Measurements from ENCODE around the gene RTN1. TPM values are rescaled to one million over a fixed set of nuclear protein-coding genes. Genes with fewer than 3 reads are reported as not detected.

The RTN1 gene
- total RNA-seq, 2 donors from 2014 or later, result not detected

DNA sequence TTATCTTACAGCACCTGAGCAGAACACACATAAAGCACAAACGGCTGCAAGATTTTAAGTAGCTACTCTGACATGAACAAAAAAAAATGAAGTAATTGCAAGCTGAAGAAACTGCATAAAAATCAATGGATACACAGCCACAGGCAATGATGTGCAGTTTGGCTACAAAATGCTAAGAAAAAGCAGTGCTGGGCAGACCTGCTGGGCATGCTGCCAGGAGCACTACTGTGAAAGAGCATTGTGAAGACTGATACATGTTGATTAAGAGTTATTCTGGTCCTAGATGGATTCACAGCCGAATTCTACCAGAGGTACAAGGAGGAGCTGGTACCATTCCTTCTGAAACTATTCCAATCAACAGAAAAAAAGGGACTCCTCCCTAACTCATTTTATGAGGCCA, 20.1 kb upstream of the RTN1 start:
- no peak for ATAC-seq (replicated peaks in 1 of 2)

DNA sequence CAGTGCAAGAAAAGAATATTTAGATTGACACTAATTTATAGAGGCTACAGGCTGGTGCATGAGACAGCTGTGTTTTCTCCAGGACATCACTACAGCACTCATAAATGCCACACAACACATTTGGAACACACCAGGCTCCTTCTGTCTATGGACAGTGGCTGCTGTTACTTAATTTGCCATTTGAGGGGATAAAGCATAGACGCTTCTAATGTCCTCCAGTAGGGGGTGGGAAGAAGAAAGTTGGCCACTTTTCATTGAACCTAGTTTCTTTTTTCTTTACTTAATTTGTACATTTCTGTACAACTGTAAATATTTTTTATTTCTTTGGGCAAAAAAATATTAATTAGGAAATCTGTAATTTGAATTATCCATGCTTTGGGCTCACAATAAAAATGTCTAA, 12.4 kb upstream of the RTN1 start:
- no peaks in the 10 kb centered on the region for H3K4me1 Mint-ChIP-seq (ENCODE audit: low read depth)

More for the DNA sequence above, 20.1 kb upstream of the RTN1 start:
- no peaks in the 10 kb centered on the region for H3K36me3 Mint-ChIP-seq (ENCODE audit: insufficient read depth in 2 of 2)
- no peak for DNase-seq
- no peaks in the 10 kb centered on the region for H3K9me3 Mint-ChIP-seq
- H3K27ac Mint-ChIP-seq, result no peak overlapping the region
- H3K27me3 Mint-ChIP-seq (ENCODE audit: low read depth), result peaks cover 17% of the 10 kb centered on the region
- H3K4me3 Mint-ChIP-seq, result no peak overlapping the region
- H3K4me1 Mint-ChIP-seq (ENCODE audit: low read depth), result no peaks in the 10 kb centered on the region

DNA sequence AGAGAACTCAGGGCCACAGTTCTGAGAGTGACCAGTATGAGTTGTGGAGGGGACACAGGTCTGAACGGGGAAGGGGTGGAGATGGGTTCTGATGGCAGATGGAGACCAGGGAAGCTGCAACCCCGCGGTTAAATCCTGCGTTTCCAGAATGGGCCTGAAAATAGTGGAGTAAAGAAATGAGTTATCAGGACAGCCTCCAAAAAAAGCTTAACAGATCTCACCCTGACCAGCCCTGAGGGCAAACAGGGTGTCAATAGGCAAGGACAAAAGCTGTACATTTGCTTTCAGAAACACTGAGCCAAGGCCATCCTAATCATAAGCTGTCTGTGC, 555 bp upstream of the RTN1 start:
- Mint-ChIP-seq H3K4me3 (peak overlapping the region; percentile 84 to 93), H3K36me3 (ENCODE audit: insufficient read depth in 2 of 2) (peaks cover 0 to 3% of the 10 kb centered on the region in 2 donors), H3K27me3 (ENCODE audit: low read depth) (peaks cover 48% of the 10 kb centered on the region), H3K9me3 (no peaks in the 10 kb centered on the region), H3K4me1 (ENCODE audit: low read depth) (peaks cover 8% of the 10 kb centered on the region), H3K27ac (no peak overlapping the region)
- no peak for DNase-seq
- peak in 1 of 2 donors; percentile 3 for ATAC-seq (replicated peaks in 1 of 2)

More for the DNA sequence above, 12.4 kb upstream of the RTN1 start:
- H3K36me3 Mint-ChIP-seq (ENCODE audit: insufficient read depth in 2 of 2), result peaks cover 0 to 2% of the 10 kb centered on the region in 2 donors
- ATAC-seq (replicated peaks in 1 of 2) (no peak), DNase-seq (no peak)
- H3K9me3 Mint-ChIP-seq, result peaks cover 5 to 6% of the 10 kb centered on the region in 2 donors
- H3K27ac Mint-ChIP-seq, result no peak overlapping the region
- no peak overlapping the region for H3K4me3 Mint-ChIP-seq
- H3K27me3 Mint-ChIP-seq (ENCODE audit: low read depth), result peaks cover 10% of the 10 kb centered on the region

DNA sequence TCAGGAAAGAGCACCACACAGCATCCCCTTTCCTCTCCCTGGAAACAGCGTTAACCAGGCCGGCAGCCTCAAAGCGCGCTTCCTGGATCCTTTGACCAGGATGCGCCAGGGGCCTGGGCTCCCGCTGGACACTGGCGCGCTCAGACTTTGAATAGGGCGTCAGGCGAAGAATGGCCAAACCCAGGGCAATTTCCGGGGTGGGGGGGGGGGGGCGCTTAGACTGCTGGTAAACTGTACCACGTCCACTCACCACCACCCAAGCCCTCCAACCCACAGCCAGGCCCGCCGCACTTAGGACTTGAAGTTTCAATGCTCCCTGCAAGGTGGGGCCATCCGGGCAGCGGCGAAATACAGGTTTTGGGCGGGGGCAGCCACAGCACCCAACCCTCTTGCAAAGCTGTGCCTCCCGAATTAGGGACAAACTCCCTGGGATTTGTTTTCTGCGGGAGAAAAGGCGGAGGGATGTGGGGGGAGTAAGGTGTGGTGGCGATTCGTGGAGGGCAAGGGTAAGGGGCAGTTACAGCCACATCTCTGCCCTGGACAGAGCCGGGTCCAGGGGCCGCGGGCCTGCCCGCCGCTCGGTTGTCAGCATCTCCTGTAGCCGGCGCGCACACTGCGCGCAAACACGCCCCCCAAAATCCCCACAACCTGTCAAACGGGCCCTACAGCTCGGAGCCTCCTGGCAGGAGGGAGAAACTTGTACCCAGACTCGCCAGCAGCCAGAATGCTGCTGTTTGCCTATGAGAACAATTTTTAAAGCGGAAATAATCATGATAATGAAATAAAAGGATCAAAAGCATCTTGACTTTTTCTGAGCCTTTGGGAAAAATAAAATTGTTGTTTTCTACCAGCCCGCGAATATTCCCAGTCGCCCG, 958 bp downstream of the RTN1 start:
- Mint-ChIP-seq H3K27me3 (ENCODE audit: low read depth) (peaks cover 55% of the 10 kb centered on the region), H3K27ac (no peak overlapping the region), H3K9me3 (no peaks in the 10 kb centered on the region), H3K36me3 (ENCODE audit: insufficient read depth in 2 of 2) (peaks cover 0 to 3% of the 10 kb centered on the region in 2 donors), H3K4me3 (peak overlapping the region; percentile 73), H3K4me1 (ENCODE audit: low read depth) (peaks cover 8% of the 10 kb centered on the region)
- DNase-seq (no peak), ATAC-seq (replicated peaks in 1 of 2) (no peak)

DNA sequence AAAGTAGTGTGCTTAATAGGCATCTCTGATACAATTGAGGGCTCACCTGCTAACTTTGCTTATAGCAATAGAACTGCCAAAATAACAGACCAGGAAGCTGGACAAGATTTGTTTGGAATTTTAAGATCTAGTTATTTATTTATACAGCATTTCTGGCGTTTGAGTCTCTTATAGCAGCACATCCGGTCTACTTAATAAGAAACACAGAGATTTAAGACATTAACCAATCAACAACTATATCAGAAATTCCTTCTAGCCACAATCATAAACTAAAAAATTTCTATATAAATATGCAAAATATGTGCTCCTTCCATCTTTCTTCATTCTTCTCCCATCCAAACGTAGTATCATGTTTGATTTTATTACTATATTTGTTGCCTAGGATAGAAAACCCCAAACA, 2.6 kb downstream of the RTN1 start:
- DNase-seq (no peak), ATAC-seq (replicated peaks in 1 of 2) (no peak)
- Mint-ChIP-seq H3K27me3 (ENCODE audit: low read depth) (peaks cover 44% of the 10 kb centered on the region), H3K9me3 (no peaks in the 10 kb centered on the region), H3K36me3 (ENCODE audit: insufficient read depth in 2 of 2) (peaks cover 0 to 3% of the 10 kb centered on the region in 2 donors), H3K4me1 (ENCODE audit: low read depth) (peaks cover 8% of the 10 kb centered on the region), H3K27ac (no peak overlapping the region), H3K4me3 (no peak overlapping the region)

DNA sequence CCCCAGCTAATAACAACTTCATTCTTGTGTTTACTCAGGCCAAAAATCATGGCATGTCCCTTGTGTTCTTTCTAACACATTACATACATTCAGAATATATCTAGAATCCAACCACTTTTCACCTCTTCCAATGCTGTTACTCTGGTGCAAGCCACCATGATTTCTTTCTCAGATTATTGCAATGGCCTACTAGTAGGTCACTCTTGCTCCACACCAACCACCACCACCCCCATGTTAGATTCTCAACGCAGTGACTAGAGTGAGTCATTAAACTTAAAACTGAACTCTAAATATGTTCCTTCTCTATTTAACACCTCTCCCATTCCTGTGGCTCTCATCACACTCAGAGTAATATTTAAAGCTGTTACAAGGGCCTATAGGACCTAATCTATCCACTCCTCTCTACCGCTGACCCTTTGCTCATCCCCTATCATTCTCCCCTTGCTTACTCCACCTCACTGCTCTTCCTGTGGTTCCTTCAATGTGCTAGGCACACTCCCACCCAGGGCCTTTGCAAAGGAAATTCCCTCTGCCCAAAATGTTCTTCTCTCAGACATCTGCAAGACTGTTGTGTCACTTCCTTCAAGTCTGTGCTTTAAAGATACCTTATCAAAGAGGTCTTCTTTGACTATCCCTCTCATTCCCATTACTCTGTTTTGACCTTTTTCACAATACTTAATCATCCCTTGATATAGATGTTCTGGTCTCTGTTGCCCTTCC, 6.6 kb downstream of the RTN1 start:
- Mint-ChIP-seq H3K27ac (no peak overlapping the region), H3K27me3 (ENCODE audit: low read depth) (peaks cover 16% of the 10 kb centered on the region), H3K4me3 (no peak overlapping the region), H3K9me3 (peaks cover 0 to 5% of the 10 kb centered on the region in 2 donors), H3K36me3 (ENCODE audit: insufficient read depth in 2 of 2) (peaks cover 0 to 3% of the 10 kb centered on the region in 2 donors), H3K4me1 (ENCODE audit: low read depth) (no peaks in the 10 kb centered on the region)
- DNase-seq, result no peak
- ATAC-seq (replicated peaks in 1 of 2), result no peak

DNA sequence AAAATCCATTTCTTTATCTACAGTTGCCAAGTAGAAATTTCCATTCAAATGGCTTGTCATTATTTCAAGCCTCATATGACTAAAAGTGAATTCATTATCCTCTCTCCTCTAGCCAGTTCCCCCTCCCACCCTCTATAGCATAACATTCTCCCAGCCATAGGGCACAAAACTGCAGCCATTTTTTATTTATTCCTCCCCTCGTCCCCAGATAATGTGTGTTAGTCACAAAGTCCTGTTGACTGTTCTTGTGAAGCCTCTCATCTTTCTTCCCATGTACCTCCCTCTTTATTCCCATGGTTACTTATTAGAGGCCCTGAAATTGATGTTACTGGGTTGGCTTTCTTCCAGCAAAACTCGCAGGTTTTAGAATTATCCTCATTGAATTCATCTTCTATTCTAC, 13.2 kb downstream of the RTN1 start:
- Mint-ChIP-seq H3K4me3 (no peak overlapping the region), H3K27me3 (ENCODE audit: low read depth) (peaks cover 6% of the 10 kb centered on the region), H3K36me3 (ENCODE audit: insufficient read depth in 2 of 2) (peaks cover 1 to 3% of the 10 kb centered on the region in 2 donors), H3K4me1 (ENCODE audit: low read depth) (no peaks in the 10 kb centered on the region), H3K27ac (no peak overlapping the region), H3K9me3 (peaks cover 8 to 12% of the 10 kb centered on the region in 2 donors)
- ATAC-seq (replicated peaks in 1 of 2) (no peak), DNase-seq (no peak)

DNA sequence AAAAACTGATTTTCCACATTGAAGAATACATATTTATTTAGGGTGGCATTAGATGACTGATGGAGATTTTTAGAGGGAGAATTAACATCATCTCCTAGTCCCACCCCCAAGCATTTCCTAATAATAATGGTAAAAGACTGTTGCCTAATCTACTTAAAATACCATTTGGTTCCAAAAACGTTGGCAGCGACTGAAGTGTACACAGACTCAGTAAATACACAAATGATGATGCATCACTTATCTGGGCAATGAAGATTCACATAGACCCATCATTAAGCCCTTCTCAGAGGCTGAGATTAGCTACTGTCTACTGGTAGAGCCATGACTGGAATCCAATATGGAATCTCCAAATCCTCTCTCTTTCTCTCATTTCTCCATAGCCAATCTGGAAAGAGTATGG, 18.2 kb downstream of the RTN1 start:
- peaks cover 6% of the 10 kb centered on the region for H3K27me3 Mint-ChIP-seq (ENCODE audit: low read depth)
- DNase-seq (no peak), ATAC-seq (replicated peaks in 1 of 2) (no peak)
- peaks cover 3 to 5% of the 10 kb centered on the region in 2 donors for H3K9me3 Mint-ChIP-seq
- no peak overlapping the region for H3K4me3 Mint-ChIP-seq
- no peak overlapping the region for H3K27ac Mint-ChIP-seq
- peaks cover 0 to 1% of the 10 kb centered on the region in 2 donors for H3K36me3 Mint-ChIP-seq (ENCODE audit: insufficient read depth in 2 of 2)
- no peaks in the 10 kb centered on the region for H3K4me1 Mint-ChIP-seq (ENCODE audit: low read depth)

DNA sequence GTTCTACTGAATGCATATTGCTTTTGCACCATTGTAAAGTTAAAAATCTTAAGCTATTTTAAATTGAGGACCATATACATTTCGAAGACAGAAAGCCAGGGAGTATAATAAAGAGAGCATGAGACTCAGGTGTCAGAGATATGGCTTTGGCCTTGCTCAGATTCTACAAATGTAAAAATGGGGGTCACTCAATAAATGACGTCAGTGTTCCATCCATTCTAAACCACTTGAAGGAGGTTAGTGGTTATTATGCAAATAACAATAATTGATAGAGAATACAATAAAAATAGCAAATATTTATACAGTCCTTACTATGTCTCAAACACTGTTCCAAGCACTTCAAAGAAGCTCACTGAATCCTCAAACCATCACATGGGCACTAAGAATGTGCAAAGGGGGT, 20.1 kb downstream of the RTN1 start:
- Mint-ChIP-seq H3K27me3 (ENCODE audit: low read depth) (peaks cover 14% of the 10 kb centered on the region), H3K4me3 (no peak overlapping the region), H3K27ac (no peak overlapping the region), H3K9me3 (peaks cover 0 to 3% of the 10 kb centered on the region in 2 donors), H3K4me1 (ENCODE audit: low read depth) (no peaks in the 10 kb centered on the region), H3K36me3 (ENCODE audit: insufficient read depth in 2 of 2) (no peaks in the 10 kb centered on the region)
- DNase-seq (no peak), ATAC-seq (replicated peaks in 1 of 2) (no peak)

DNA sequence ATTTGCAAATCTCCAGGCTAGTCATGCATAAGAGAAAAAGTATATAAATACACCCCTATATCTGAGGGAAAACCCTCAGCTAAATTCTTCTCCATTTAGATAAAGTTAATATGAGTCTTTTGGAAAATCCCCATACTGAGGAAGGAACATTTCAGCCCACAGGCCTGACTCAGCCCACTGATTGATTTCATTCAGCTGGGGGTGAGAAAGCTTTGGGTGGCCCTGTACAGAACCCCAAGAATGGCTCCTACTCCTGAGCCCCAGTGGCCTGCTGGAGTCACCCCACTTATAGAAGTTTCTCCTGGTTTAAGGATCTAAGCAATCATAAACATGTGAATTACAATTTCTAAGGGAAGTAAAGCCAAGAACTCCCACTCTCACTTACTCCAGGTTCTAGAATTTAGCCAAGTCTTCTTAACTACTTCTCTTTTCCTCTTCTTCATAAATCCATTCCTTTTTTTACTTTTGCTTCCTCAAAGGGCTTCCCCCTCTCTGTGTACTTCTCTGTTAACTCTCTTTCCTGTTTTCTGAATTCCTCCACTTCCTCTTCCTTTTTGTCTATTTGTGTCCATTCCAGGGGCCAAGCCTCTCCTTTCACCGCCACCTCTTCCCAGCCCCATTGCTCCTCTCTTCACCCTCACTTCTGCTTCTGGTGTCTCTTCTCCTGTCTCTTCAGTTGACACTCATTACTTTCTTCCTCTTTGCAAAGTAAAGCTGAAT, 21.0 kb downstream of the RTN1 start:
- DNase-seq, result no peak
- peaks cover 18% of the 10 kb centered on the region for H3K27me3 Mint-ChIP-seq (ENCODE audit: low read depth)
- no peaks in the 10 kb centered on the region for H3K4me1 Mint-ChIP-seq (ENCODE audit: low read depth)
- no peaks in the 10 kb centered on the region for H3K36me3 Mint-ChIP-seq (ENCODE audit: insufficient read depth in 2 of 2)
- H3K27ac Mint-ChIP-seq, result no peak overlapping the region
- ATAC-seq (replicated peaks in 1 of 2), result peak in 1 of 2 donors; percentile 44
- no peak overlapping the region for H3K4me3 Mint-ChIP-seq
- no peaks in the 10 kb centered on the region for H3K9me3 Mint-ChIP-seq

DNA sequence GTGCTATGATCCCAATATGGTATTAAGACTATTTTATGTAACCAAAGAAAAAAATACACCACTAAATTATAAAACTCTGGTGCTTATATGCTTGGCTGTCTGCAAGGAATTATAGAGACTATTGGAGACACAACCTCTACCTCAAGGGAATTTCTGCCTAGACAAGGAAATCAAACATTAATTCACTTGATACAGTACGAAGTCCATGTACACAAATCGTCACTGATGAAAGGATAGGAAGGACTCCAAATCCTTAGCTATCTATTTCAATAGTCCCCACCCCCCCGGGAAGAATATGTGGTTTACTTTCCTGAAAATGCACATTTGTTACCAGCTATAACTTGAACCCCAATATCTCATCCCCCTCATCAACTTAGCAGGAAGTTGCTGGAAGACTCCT, 21.9 kb downstream of the RTN1 start:
- Mint-ChIP-seq H3K36me3 (ENCODE audit: insufficient read depth in 2 of 2) (no peaks in the 10 kb centered on the region), H3K4me3 (no peak overlapping the region)
- no peak for DNase-seq

DNA sequence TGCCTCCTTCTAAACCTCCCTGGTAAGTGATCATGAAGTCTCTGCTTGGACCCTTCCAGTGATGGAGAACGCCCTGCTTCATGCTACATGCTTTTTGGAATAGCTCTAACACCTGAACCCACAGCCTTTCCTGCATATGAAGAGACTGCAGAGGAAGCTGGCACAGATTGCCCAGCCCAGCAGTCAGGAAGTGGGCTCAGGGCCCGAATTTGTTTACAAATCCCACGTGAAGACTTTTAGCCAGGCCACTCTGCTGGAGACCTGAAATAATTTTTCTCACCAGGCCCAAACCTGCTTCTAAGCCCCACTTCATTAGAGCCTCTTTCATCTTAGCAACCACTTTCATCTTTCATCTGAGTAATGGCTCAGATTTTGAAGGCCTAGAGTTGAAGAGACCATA, 22.9 kb downstream of the RTN1 start:
- H3K4me1 Mint-ChIP-seq (ENCODE audit: low read depth), result no peaks in the 10 kb centered on the region
- H3K27ac Mint-ChIP-seq, result no peak overlapping the region
- no peak overlapping the region for H3K4me3 Mint-ChIP-seq
- DNase-seq, result no peak
- H3K36me3 Mint-ChIP-seq (ENCODE audit: insufficient read depth in 2 of 2), result no peaks in the 10 kb centered on the region
- ATAC-seq (replicated peaks in 1 of 2), result no peak
- H3K27me3 Mint-ChIP-seq (ENCODE audit: low read depth), result peaks cover 17% of the 10 kb centered on the region
- H3K9me3 Mint-ChIP-seq, result no peaks in the 10 kb centered on the region

More for the DNA sequence above, 21.9 kb downstream of the RTN1 start:
- peaks cover 18% of the 10 kb centered on the region for H3K27me3 Mint-ChIP-seq (ENCODE audit: low read depth)
- H3K27ac Mint-ChIP-seq, result no peak overlapping the region
- ATAC-seq (replicated peaks in 1 of 2), result no peak
- H3K4me1 Mint-ChIP-seq (ENCODE audit: low read depth), result no peaks in the 10 kb centered on the region
- H3K9me3 Mint-ChIP-seq, result no peaks in the 10 kb centered on the region

DNA sequence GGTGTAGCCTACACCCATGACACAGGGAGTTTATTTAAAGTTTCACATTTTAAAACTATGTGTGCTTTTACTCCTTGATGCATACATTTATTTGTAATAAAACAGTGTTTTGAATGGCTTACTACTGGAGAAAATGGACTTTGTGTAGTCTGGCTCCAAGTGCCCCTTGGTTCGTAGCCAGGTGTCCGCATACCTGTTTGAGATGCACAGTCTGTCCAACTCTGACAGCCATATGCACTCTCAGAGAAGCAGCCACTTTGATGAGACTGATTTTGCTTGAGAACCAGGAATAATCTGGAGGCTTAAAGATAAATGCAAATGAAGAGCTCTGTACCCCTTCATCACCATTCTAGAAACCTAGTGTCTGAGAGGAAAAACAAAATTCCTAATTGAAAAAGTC, 24.0 kb downstream of the RTN1 start:
- no peak overlapping the region for H3K27ac Mint-ChIP-seq
- no peaks in the 10 kb centered on the region for H3K9me3 Mint-ChIP-seq
- DNase-seq (no peak), ATAC-seq (replicated peaks in 1 of 2) (no peak)
- H3K4me3 Mint-ChIP-seq, result no peak overlapping the region
- H3K36me3 Mint-ChIP-seq (ENCODE audit: insufficient read depth in 2 of 2), result no peaks in the 10 kb centered on the region
- H3K27me3 Mint-ChIP-seq (ENCODE audit: low read depth), result peaks cover 17% of the 10 kb centered on the region
- H3K4me1 Mint-ChIP-seq (ENCODE audit: low read depth), result no peaks in the 10 kb centered on the region

All from activated T-cell treated with anti-CD3 and anti-CD28 coated beads, Interleukin-2, amount 50 U/mL, for 72 hours (primary cell).